ENCODE data around the gene TGFA. TPM values are rescaled to one million over a fixed set of nuclear protein-coding genes. Genes with fewer than 3 reads are reported as not detected.

TGFA gene
- total and polyA plus RNA-seq, 4 donors = 1.1 to 2.9 (median 1.7) TPM

GRCh38 chr2:70537840-70538239, 15.8 kb downstream of the TGFA start (continued):
- TF ChIP-seq ZBTB33 (IDR thresholded peaks at IDR 0.05) = no peak
- no peak for TF ChIP-seq GABPA (IDR thresholded peaks at IDR 0.05 in 1 of 2, conservative IDR thresholded peaks at IDR 0.05 in 1 of 2)
- TF ChIP-seq CTCF (IDR thresholded peaks at IDR 0.05; ENCODE audit: low read depth, low read length, missing input control) = no peak
- TF ChIP-seq FOXA2 (IDR thresholded peaks at IDR 0.05) = no peak
- no peak for TF ChIP-seq RXRA (IDR thresholded peaks at IDR 0.05)
- TF ChIP-seq TAF1 (conservative IDR thresholded peaks at IDR 0.05) = no peak

- H3K4me1 ChIP-seq (ENCODE audit: control insufficient read depth in 4 of 4, insufficient read depth in 4 of 4, low read length in 3 of 4) = no peaks in the 10 kb centered on the region
- no peak for DNase-seq (ENCODE audit: low spot score)
- H3K27ac ChIP-seq (ENCODE audit: low read depth in 1 of 2, low read length in 2 of 2) = no peak overlapping the region
- no peak overlapping the region for H3K9ac ChIP-seq (ENCODE audit: low read depth in 1 of 2, low read length in 2 of 2)
- H3K9me3 ChIP-seq (ENCODE audit: control insufficient read depth in 4 of 4, low read length in 3 of 4) = no peaks in the 10 kb centered on the region
- 94% methylated on average over 2 of the region's 2 CpGs for WGBS
- TF ChIP-seq RAD21 (IDR thresholded peaks at IDR 0.05) = no peak
- TF ChIP-seq YY1 (IDR thresholded peaks at IDR 0.05) = no peak
- TF ChIP-seq FOXA2 (IDR thresholded peaks at IDR 0.05) = no peak
- no peak for TF ChIP-seq EGR1 (IDR thresholded peaks at IDR 0.05; ENCODE audit: low read depth in 2 of 2)
- no peak for TF ChIP-seq GABPA (IDR thresholded peaks at IDR 0.05 in 1 of 2, conservative IDR thresholded peaks at IDR 0.05 in 1 of 2)
- TF ChIP-seq NR2F2 (IDR thresholded peaks at IDR 0.05) = no peak
- TF ChIP-seq TAF1 (conservative IDR thresholded peaks at IDR 0.05) = no peak
- TF ChIP-seq SP1 (IDR thresholded peaks at IDR 0.05) = no peak
- no peak for TF ChIP-seq HNF4G (IDR thresholded peaks at IDR 0.05)
- no peak for TF ChIP-seq ZBTB33 (IDR thresholded peaks at IDR 0.05)
- no peak for TF ChIP-seq FOXA1 (IDR thresholded peaks at IDR 0.05)
- no peak for TF ChIP-seq REST (IDR thresholded peaks at IDR 0.05)
- no peak for TF ChIP-seq ATF3 (IDR thresholded peaks at IDR 0.05)
- no peak overlapping the region for H3K4me3 ChIP-seq (ENCODE audit: low read depth in 1 of 3, low read length in 3 of 3)
- no peaks in the 10 kb centered on the region for H3K27me3 ChIP-seq (ENCODE audit: control insufficient read depth in 4 of 4, insufficient read depth in 4 of 4, low read length in 3 of 4)
- H3K36me3 ChIP-seq (ENCODE audit: control insufficient read depth in 4 of 4, insufficient read depth in 3 of 4, low read depth in 1 of 4, low read length in 3 of 4) = peaks cover 0 to 2% (median 0%) of the 10 kb centered on the region in 4 donors
Measured at GRCh38 chr2:70536517-70537055, 17.0 kb downstream of the TGFA start.

Data from liver (tissue), 9 donors.